ENCODE measurements around the gene NOD2. TPM values are rescaled to one million over a fixed set of nuclear protein-coding genes. Genes with fewer than 3 reads are reported as not detected.
A peak's percentile ranks its signal among the peaks of the same experiment; 100 is the strongest.

NOD2 gene
- total RNA-seq: 1 to 10 TPM; 2.8 to 8.6 (median 2.9) TPM
- 6.8 TPM for total RNA-seq (2013)

- Histone ChIP-seq H3K27me3 (ENCODE audit: control insufficient read depth, insufficient read depth, low read length) (no peaks in the 10 kb centered on the region), H3K27ac (ENCODE audit: low read length) (no peak within 1 kb of the TSS), H3K4me3 (ENCODE audit: low read length) (peak within 1 kb of the TSS; percentile 46), H3K36me3 (ENCODE audit: control insufficient read depth, insufficient read depth, low read length) (no peaks in the 10 kb centered on the region), H3K4me1 (ENCODE audit: control insufficient read depth, insufficient read depth, low read length) (peaks cover 49% of the 10 kb centered on the region), H3K9me3 (ENCODE audit: control insufficient read depth, insufficient read depth, low read length) (no peaks in the 10 kb centered on the region)
- WGBS (ENCODE audit: insufficient coverage): 20% methylated on average over 56 of the region's 56 CpGs
- Mint-ChIP-seq H3K4me1 (peaks cover 39 to 46% of the 10 kb centered on the region in 2 donors), H3K27ac (peak within 1 kb of the TSS; percentile 5 to 60), H3K27me3 (ENCODE audit: low read depth in 2 of 2) (peaks cover 0 to 19% of the 10 kb centered on the region in 2 donors), H3K36me3 (no peaks in the 10 kb centered on the region), H3K9me3 (no peaks in the 10 kb centered on the region), H3K4me3 (peak within 1 kb of the TSS; percentile 72)
- TF ChIP-seq CTCF (IDR thresholded peaks at IDR 0.05): no peak
- DNase-seq (peak in 1 of 2 donors; percentile 64), ATAC-seq (peak; percentile 14 to 39 (median 38))
- intact Hi-C loops (cut with micrococcal nuclease): no loop called here
Measured at GRCh38 chr16:50692999-50693781, at the start of gene NOD2. NOD2 (plus strand) TSS chr16:50693606; CDS start chr16:50699496, 5,890 bp downstream.

DNA sequence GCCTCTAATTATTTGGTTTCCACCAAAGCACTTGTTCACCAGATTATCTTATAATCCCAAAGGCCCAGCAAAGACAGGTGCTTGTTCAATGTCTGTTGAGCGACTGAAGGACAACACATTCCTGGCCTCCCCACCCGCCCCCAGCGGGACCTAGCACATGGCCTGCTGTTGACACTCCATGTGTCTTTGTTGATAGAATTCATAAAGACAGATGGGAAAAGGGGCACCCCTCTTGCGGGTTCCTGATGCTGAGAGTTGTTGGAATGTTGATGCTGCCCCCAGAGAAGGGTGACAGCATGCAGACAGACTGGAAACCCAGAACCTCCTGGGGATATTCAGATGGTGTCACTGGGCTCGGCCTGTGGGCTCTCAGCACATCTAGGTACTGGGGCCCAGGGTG lies 49.2 kb upstream of the NOD2 start:
- ATAC-seq: no peak
- WGBS (ENCODE audit: insufficient coverage): 89% methylated on average over 5 of the region's 5 CpGs
- H3K27ac ChIP-seq (ENCODE audit: low read length): no peak overlapping the region

GRCh38 chr16:50644729-50645128 lies 48.7 kb upstream of the NOD2 start:
- Mint-ChIP-seq H3K9me3 (no peaks in the 10 kb centered on the region), H3K4me3 (no peak overlapping the region), H3K36me3 (no peaks in the 10 kb centered on the region), H3K27me3 (ENCODE audit: low read depth in 2 of 2) (peaks cover 8 to 12% of the 10 kb centered on the region in 2 donors), H3K4me1 (peaks cover 0 to 10% of the 10 kb centered on the region in 2 donors), H3K27ac (peak overlapping the region in 1 of 2 donors; percentile 11)
- peak in 1 of 2 donors; percentile 66 for DNase-seq
- Histone ChIP-seq H3K27me3 (ENCODE audit: control insufficient read depth, insufficient read depth, low read length) (no peaks in the 10 kb centered on the region), H3K36me3 (ENCODE audit: control insufficient read depth, insufficient read depth, low read length) (no peaks in the 10 kb centered on the region), H3K27ac (ENCODE audit: low read length) (no peak overlapping the region), H3K9me3 (ENCODE audit: control insufficient read depth, insufficient read depth, low read length) (no peaks in the 10 kb centered on the region), H3K4me1 (ENCODE audit: control insufficient read depth, insufficient read depth, low read length) (no peaks in the 10 kb centered on the region), H3K4me3 (ENCODE audit: low read length) (no peak overlapping the region)
- intact Hi-C loops (cut with micrococcal nuclease): no loop called here
- WGBS (ENCODE audit: insufficient coverage): 35% methylated on average over 6 of the region's 6 CpGs
- peak in 2 of 3 donors; percentile 60 to 61 for ATAC-seq
- no peak for TF ChIP-seq CTCF (IDR thresholded peaks at IDR 0.05)

More for the DNA sequence above, 49.2 kb upstream of the NOD2 start:
- no peak overlapping the region for H3K4me3 Mint-ChIP-seq
- TF ChIP-seq CTCF (IDR thresholded peaks at IDR 0.05): no peak
- H3K9me3 ChIP-seq (ENCODE audit: control insufficient read depth, insufficient read depth, low read length): no peaks in the 10 kb centered on the region
- no peaks in the 10 kb centered on the region for H3K27me3 ChIP-seq (ENCODE audit: control insufficient read depth, insufficient read depth, low read length)
- H3K4me3 ChIP-seq (ENCODE audit: low read length): no peak overlapping the region
- intact Hi-C loops (cut with micrococcal nuclease): no loop called here
- no peaks in the 10 kb centered on the region for H3K4me1 ChIP-seq (ENCODE audit: control insufficient read depth, insufficient read depth, low read length)
- H3K27ac Mint-ChIP-seq: no peak overlapping the region
- H3K36me3 Mint-ChIP-seq: no peaks in the 10 kb centered on the region
- no peaks in the 10 kb centered on the region for H3K9me3 Mint-ChIP-seq
- no peaks in the 10 kb centered on the region for H3K36me3 ChIP-seq (ENCODE audit: control insufficient read depth, insufficient read depth, low read length)
- peaks cover 0 to 10% of the 10 kb centered on the region in 2 donors for H3K4me1 Mint-ChIP-seq
- DNase-seq: no peak
- H3K27me3 Mint-ChIP-seq (ENCODE audit: low read depth in 2 of 2): peaks cover 8 to 12% of the 10 kb centered on the region in 2 donors

Data from natural killer cell (primary cell).